HG03521 (cell line): ENCODE results near the gene CDH12.
"Not testable (repeated sequence)": the region's sequence is repeated elsewhere in the genome, so short reads cannot be mapped to it uniquely, and the experiment has no call there.

Experiments
- ATAC-seq: cut with Tn5 transposase; IDR thresholded peaks from one replicate; pipeline ENCODE4 v1.9.1; 2021; ENCODE audit warnings: mild to moderate bottlenecking, moderate library complexity; ENCODE audit not compliant: unreplicated experiment

Gene CDH12

DNA sequence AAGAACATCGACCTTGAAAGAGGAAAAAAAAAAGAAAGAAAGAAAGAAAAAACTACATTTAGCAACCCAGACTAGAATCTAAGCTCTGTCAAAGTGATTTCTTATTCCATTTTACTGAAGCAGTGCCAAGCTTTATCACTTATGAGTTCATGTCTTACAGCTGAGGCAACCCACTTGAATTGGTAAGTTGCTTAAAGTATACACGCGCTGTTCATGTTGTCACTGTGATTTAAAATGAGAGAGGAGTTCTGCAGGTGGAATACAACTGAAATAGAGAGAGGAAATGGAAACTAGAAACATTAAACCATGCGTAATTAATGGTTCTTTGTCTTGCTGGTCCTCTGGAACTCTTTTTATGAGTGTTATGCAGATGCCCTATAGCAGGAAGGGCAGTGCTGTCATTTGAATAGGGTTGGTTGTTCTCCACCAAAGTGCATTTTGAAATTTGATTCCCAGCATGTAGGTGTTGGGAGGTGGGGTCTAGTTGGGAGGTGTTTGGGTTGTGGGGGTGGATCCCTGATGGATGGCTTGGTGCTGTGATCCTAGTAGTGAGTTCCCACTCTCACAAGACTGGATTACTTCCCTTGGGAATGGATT is 665.4 kb downstream of the CDH12 start:
- ATAC-seq, result not testable (repeated sequence)

GRCh38 chr5:22169226-22169625 is 683.9 kb downstream of the CDH12 start:
- ATAC-seq, result not testable (repeated sequence)

GRCh38 chr5:22168704-22169103 is 684.4 kb downstream of the CDH12 start:
- ATAC-seq, result not testable (repeated sequence)

DNA sequence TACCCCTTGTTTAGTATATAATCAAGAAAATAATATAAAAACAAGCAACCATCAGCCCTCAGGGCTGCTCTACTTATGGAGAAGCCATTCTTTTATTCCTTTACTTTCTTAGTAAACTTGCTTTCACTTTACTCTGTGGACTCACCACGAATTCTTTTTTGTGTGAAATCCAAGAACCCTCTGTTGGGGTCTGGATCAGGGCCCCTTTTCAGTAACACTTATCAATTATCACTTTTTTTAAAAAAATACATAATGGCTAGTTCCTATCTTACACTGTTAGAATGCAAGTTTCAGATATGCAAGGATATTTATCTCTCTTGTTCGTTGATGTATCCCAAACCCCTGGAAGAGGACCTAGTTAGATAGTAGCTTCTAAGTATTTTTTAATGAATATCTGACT is 687.2 kb downstream of the CDH12 start:
- not testable (repeated sequence) for ATAC-seq

GRCh38 chr5:22164910-22165748 is 688.0 kb downstream of the CDH12 start:
- not testable (repeated sequence) for ATAC-seq

DNA sequence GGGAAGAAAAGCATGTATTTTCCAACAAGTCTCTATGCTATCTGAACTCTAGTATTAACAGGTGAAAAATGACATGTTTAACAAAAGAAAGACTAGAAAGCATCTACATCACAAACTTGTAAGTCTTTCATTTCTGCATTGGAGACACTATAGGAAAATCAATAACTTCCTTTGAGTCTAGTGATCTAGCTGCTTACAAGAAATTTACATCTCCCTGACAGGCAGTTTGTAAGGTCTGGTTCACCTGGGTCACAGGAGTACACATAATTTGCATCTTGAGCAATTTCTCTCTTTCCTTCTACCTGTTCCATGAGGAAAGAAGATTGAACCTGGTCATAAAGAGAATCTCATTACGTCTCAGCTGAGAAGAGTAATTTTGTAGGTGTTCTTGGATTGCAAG is 696.2 kb downstream of the CDH12 start:
- not testable (repeated sequence) for ATAC-seq

DNA sequence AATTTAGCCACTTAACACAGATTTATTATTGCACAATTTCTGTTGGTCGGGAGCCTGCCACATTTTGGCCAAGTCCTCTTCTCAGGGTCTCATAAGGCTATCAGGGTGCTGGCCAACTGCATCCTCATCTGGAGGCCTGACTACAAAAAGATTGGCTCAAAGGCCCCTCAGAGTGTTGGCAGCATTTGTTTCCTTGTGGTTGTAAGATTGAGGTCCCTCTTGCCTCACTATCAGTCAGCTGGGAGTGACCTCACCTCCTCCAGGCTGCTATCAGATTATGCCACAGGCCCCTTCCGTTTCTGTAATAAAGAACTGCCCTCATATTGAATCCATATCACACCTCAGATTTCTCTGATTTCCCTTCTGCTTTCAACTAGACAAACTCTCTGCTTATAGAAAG is 698.4 kb downstream of the CDH12 start:
- not testable (repeated sequence) for ATAC-seq

DNA sequence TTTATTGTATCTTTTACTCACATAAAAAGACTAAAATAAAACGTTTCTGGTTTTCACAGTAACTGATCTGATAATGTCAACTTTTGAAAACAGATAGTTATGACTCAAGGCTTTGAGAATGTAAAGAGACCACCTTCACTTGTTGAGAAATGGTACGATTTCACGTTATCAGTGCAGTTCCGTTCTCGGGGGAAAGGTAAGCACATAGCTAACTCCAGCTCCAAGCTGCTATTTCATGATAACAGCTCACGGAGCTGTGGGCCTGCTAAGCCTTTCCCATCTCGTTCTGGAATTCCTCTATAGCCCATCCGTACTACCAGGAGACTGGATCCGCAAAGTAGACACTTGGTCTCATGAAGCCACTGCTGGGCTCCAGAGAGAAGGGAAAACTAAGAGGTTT is 701.3 kb downstream of the CDH12 start:
- not testable (repeated sequence) for ATAC-seq

DNA sequence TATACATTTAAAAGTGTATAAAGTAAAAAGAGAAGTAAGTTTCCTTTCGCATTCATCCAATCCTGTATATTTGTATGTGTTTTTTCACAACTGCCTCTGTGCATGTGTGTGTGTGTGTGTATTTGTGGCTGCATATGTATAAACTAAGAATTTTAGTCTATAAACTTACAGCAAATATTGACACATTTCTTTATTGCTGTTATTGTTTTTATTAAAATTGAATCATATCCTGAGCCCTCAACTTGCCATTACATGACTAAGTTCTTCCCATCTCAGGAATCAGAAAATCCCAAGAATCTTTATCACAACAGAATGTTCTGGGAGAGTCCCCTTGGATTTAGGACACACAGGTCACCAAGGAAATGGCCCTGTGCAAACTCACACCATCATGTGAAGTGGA is 712.7 kb downstream of the CDH12 start:
- not testable (repeated sequence) for ATAC-seq

- ATAC-seq, result not testable (repeated sequence)
Measured at GRCh38 chr5:22139662-22140300, 713.4 kb downstream of the CDH12 start.

- no peak for ATAC-seq
Measured at GRCh38 chr5:22111320-22111719, 741.8 kb downstream of the CDH12 start.

DNA sequence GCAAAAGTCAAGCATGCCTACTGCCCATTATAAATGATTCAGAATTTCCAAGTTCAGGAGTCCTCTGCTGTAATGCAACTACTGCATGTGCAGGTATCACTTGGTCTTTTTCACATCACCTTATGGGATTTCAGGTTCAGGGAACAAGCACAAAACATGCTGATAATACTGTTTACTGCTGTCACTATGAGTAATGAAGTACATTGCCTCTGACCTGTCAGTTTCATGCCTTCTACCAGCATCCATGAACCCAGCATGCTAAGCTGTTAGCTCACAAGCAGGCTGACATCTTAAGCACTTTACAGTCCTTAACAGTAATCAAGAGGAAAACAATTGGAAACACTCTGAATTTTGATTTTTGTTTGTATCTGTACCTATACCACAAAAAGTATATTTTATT is 743.8 kb downstream of the CDH12 start:
- no peak for ATAC-seq

DNA sequence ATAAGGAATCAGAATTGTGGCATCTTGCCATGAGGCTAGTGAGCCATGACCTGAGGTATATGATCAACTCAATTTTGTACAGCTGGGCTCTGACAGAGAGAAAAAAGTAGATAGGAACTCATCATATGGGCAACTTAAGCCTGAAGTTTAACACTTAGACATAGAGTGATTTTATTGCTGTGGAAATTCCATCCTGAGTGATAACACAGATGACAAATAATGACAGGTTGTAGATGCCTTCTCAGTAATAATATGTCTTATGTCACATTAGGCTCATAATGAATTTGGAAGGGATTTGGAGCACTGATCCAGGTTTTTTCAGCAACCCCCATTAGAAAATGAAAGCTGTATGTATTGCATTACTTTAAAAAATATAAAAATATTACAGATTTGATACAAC is 744.6 kb downstream of the CDH12 start:
- no peak for ATAC-seq

GRCh38 chr5:22102823-22103359 is 750.3 kb downstream of the CDH12 start:
- no peak for ATAC-seq

DNA sequence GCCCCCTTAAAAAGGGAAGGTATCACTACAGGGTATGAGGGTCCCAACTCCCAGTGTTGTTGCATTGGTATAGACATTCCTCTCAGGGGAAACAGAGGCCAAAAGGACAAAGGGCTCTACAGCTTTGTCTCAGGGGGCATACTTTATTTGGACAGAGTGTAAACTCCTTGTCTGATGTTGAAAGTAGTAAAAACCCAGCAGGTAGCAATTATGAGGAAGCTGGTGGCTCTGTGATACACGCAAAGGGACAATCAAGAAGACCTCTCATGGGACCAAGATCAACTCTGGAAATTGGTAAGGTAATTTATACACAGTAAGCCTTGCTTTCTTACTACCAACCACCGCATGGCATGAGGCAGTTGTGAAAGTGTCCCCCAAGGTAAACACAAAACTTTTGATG is 764.6 kb downstream of the CDH12 start:
- no peak for ATAC-seq

GRCh38 chr5:22079566-22079965 is 773.6 kb downstream of the CDH12 start:
- no peak for ATAC-seq

- ATAC-seq, result no peak
Measured at GRCh38 chr5:22079002-22079401, 774.1 kb downstream of the CDH12 start.

DNA sequence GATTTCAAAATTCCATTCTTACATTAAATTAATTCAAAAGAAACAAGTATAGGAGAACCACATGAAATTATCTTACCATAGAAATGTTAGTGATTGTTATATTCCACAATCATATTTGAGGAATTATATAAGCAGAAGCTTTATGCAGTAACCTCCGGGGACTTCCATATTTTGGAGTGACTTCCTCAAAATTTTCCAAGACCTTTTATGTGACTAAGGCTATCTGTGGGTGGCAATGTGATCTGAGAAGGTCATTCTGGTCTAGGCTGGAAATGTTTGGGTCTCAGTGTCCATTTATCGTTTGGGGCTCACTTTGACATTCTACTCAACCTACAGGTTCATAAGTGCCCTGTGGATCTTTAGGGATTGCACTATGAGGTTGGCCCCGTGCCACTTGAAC is 776.6 kb downstream of the CDH12 start:
- ATAC-seq, result no peak

DNA sequence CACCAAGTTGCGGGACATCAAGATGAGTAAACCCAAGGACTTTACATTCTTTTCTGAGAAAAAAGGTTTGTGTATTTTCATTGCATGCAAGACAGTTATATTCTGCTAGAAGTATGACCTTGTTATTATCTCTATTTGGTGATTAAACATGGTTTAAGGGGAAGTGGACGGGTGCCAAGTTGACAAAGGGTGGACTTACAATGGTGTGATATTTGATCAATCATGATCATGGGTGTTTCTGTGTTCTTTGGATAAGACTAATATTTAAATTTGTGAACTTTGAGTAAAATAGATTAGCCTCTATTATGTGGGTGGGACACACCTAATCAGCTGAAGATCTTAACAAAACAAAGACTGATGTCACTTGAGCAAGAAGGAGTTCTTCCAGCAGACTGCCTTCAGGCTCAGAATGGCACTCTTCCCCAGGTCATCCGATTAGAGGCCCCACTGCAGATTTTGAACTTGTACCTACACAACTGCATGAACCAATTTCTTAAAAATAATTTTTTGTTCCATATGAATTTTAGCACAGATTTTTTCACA is 782.9 kb downstream of the CDH12 start:
- ATAC-seq, result no peak

GRCh38 chr5:22063717-22064116 is 789.4 kb downstream of the CDH12 start:
- no peak for ATAC-seq

DNA sequence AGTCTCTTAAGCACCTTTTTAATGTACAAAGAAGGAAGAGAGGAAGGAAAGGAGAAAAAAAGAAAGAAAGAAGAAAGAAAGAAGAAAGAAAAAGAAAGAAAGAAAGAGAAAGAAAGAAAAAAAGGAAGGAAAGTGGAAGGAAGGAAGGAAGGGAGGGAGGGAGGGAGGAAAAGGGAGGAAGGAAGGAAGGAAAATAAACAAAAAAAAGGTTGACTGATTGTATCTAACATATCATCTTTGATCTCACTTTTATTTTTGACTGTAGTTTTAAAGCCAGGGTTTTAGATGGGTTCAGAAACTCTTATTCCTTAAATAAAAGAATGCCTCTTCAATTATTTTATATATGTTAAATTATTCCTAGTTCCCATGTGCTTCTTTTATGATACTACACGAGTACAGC is 794.5 kb downstream of the CDH12 start:
- no peak for ATAC-seq
